HG02981 (cell line): Measurements from ENCODE around the gene NTRK3.
"Not testable (repeated sequence)": the region's sequence is repeated elsewhere in the genome, so short reads cannot be mapped to it uniquely, and the experiment has no call there.

Source experiments
- ATAC-seq: cut with Tn5 transposase; IDR thresholded peaks from one replicate; pipeline ENCODE4 v1.9.1; 2021; ENCODE audit warnings: mild to moderate bottlenecking, moderate library complexity; ENCODE audit not compliant: unreplicated experiment

NTRK3 gene

DNA sequence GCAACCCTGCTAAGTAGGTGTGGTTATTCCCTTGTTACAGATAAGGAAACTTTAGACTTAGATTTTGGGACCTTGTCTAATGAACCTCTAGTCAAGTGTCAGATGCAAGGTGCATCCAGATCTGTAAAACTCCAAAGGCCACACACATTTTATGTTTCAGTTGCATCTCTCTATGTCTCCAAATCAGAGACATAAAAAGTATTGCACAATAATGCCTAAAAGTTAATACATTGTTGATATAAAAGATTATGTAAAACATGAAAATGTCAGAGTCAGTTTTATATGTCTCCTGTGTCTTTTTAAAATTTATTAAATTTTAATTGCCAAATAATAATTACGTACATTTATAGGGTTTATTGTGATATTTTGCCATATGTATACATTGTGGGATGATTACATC, 408.5 kb downstream of the NTRK3 start:
- ATAC-seq, result no peak

DNA sequence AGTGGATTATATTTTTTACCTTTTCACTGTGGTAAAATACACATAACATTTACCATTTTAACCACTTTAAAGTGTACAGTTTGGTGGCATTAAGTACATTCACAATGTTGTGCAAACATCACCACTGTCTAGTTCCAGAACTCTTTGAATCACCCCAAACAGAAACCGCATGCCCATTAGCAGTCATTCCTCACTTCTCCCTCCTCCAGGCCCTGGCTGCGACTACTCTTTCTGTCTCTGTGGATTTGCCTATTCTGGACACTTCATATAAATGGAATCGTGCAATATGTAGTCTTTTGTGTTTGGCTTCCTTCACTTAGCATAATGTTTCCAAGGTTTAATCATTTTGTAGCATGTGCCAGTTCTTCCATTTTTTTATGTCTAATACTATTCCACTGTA, 409.8 kb downstream of the NTRK3 start:
- ATAC-seq, result no peak

DNA sequence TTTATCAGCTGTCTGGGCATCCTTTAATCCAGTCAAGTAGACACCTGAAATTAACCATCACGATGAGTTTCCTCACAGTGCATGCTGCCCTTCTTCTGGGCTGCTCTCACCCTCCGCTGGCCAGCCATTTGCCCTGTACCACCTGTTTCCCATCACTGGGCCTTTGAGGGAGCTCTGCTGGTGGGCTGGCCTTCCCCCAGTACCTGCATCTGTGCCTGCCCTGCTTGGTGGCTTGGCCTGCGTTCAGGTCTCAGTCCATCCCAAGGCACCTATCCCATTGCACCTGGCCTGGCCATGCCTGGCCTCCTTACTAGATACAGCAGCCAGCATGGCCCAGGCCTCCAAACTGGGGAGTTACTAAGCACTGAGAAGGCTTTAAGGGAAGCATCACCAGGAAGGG, 413.2 kb downstream of the NTRK3 start:
- no peak for ATAC-seq

DNA sequence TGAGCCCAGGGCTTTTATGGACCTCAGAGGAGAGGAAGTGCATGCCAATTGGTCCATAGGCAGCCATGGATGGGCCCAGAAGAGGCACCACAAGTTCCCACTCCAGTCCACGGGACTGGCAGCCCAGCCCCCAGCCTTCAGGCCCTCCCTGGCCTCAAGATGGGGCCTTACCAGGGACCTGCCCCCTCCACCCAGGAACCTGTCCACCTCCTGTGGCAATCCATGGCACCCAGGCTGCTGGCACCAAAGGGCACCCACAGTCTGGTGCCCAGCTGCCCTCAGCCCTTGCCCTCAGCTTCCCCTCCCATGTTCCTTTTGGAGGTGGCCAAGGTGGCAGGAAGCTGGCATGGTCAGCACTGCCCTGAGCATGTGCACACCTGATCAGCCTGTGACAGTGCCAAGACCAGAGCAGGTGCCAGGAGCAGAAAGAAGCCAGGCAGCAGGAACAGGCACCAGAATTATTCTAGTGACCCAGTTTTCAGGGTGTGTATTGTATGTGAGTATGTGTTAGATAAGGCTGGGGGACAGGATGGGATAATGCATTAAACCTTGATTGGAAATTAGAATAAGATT, 415.0 kb downstream of the NTRK3 start:
- ATAC-seq, result no peak

DNA sequence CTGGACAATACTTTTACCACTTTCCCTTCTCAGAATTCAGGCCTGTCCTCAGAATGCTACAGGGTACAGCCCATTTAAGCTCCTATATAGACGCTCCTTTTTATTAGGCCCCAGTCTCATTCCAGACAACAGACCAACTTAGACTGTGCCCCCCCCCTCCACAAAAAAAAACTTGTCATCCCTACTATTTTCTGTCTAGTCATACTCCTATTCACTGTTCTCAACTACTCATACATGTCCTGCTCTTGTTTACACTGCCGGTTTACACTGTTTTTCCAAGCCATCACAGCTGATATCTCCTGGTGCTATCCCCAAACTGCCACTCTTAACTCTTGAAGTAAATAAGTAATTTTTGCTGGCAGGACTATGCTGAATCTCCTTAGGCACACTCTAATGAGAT, 420.7 kb downstream of the NTRK3 start:
- ATAC-seq, result not testable (repeated sequence)

DNA sequence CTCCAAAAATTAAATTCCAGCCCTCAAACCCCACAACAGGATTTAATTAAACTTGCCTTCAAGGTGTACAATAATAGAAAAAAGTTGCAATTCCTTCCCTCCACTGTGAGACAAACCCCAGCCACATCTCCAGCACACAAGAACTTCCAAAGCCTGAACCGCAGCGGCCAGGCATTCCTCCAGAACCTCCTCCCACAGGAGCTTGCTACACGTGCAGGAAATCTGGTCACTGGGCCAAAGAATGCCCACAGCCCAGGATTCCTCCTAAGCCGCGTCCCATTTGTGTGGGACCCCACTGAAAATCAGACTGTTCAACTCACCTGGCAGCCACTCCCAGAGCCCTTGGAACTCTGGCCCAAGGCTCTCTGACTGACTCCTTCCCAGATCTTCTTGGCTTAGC, 423.2 kb downstream of the NTRK3 start:
- ATAC-seq, result not testable (repeated sequence)

DNA sequence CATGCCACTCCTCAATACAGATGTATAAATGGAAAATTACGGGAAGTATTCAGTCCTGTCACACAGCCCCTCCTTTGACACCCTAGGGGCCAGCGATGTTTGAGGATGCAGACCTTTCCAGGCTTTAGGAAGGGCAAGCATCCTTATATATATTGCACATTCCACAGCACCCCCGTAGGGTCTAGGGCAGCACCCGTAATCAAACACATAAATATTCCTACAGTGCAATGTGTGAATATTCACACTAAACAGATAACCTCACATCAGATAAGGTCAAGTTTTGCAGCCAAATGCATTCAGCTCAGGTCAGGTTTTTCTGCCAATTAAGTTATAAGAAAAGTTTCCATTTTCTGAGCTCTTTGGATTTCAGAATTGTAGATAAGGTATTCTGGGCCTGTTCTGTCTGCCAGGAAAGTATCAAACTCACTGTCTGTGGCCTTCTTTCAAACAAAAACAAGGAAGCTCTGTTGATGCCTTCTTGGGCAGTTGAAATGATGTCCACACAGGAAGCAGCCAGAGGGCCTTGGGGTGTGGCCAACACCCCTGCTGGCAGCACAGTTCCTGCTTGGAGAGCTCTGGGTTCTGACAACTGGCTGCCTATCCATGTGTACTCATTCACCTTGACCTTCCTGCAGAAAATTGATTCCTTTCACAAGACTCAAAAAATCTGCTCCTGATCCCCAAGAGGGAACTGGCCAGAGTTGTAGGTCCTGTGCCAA, 427.0 kb downstream of the NTRK3 start:
- no peak for ATAC-seq

DNA sequence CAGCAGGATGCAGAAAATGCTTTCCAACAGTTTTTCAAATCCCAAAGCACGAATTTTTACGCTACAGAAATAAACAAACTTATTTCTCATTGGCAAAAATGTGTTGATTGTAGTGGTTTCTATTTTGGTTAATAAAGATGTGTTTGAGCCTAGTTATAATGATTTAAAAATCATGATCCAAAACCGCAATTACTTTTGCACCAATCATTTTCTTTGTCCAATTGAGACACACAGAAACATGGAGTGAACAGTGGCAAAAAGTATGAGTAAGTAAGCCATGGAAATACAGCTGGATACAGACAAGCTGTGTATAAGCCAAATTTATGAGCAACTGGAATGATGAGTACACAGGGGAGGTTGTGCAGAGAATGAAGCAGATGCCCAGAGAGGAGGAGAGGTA, 427.9 kb downstream of the NTRK3 start:
- ATAC-seq, result no peak

DNA sequence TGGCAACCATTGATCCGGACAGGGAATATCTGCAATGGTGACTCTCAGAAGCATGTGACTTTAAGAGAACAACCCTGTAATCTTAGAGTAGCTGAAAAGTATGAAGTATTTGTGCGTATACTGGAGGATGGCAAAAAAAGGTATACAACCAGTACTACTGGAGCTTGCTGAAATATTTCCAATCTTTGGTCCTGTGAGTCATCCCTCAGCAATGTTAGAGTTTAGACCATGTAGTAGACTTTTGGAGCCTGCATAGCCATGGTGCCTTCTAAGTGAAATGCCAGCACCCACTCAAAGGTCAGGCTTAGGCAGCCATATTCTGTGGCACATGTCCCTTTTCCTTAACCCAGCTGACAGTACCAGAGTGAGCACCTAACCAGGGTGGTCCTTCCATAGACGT, 429.4 kb downstream of the NTRK3 start:
- no peak for ATAC-seq

DNA sequence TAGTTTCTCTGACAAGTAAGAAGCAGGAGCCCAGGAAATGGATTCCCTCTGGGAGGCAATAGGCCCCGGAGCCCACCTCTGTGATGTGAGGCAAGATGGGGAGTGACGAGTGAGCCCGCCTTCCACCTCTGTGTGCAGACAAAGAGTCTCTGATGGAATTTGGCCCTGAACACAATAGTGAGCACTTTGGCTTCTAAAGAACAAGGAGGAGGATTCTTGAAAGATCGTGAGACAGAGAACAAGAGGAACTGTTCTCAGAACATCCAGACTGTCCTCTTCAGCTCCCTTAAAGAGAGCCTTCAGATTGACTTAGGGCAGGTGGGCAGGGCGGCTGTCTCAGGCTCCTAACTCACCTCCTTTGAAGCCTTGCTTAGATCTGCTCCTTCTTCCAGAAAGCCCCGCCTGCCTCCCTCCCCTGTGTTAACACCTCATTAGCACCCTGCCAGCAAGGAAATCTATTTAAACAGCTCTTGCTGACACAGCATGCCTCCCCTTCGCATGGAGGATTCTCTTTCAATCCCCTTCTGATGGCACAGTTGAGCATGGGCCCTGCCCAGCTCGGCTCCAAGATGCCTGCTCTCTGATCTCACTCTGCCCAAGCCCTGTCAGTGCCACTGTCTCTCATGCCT, 430.3 kb downstream of the NTRK3 start:
- ATAC-seq, result no peak

DNA sequence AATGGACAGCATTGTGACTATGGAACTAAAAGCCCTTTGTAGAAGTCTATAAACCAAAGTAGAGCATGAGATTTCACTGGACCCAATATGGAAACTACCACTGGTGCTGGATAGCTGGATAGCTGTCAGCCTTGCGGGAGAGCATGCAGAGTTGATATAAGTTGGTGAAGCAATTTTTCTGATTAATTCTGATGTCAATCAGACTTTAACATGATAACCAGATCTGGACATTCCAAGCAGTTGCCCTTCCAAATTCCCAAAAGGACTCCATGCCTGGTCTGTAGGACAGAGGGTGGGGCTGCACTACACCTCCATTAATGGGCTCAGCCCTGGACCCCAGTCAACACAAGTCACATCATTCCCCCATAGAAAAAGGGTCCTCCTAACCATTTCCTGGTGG, 437.8 kb downstream of the NTRK3 start:
- no peak for ATAC-seq

DNA sequence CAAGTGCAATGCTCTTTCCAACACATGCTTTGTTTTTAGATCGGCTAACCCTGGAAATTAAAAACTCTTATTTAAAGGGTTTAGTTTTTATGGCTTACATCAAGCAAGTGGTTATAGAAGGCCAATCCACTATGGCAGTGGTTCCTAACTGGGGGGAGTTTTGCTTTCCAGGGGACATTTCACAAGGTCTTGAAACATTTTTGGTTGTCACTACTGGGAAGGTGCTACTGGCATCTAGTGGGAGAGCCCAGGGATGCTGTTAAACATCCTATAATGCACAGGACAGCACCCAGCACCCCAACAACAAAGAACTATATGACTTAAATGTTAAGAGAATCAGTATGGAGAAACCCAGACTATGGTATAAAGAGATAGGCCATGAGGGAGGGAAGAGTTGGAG, 439.0 kb downstream of the NTRK3 start:
- no peak for ATAC-seq

DNA sequence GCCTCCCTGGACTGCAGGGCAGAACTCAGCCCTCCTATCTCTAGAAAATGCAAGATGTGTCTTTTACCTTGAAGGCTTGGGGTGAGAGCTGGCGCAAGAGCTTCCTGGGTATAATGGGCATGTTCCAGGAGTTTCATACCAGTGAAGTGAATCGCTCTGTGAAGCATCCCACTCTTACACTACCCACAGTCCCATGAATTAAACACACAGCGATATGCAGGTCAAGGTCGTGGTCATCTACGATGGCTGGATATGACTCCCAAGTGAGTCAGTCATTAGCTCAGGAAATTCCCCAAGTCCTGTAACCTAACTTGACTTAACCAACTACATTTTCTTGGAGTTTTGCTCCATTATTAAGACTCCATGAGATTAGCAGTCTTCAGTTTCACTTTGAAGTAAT, 439.7 kb downstream of the NTRK3 start:
- no peak for ATAC-seq

DNA sequence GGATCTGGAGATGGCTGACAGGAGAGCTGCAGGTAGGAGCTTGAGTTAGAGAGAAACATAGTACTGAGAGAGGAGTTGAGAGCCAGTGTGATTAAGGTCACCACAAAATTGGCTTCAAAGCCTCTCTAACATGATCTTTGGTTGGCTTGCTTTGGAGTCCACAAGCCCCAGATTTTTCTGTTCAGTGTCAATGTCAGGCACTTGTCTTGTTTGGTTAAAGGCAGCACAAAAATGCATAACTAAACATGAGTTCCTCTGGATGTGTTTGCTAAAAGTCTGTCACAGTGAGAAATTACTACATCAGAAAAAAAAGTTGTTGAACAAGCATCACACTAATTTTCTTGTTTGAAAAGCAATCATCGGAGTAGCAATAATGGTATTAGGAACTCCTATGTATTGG, 440.5 kb downstream of the NTRK3 start:
- ATAC-seq, result no peak
